ENCODE results near the gene MCTP1. TPM values are rescaled to one million over a fixed set of nuclear protein-coding genes. Genes with fewer than 3 reads are reported as not detected.

Gene MCTP1
- total RNA-seq, 4 donors from 2014 or later: 27.2 to 238 (median 54.5) TPM

- DNase-seq (ENCODE audit: low spot score): no peak
- no peak for ATAC-seq (ENCODE audit: low FRiP score)
- TF ChIP-seq CTCF (IDR thresholded peaks at IDR 0.05): no peak
Measured at GRCh38 chr5:95298651-95299050, 13.8 kb upstream of the MCTP1 start.

GRCh38 chr5:95296291-95296690 is 11.4 kb upstream of the MCTP1 start:
- no peak for TF ChIP-seq CTCF (IDR thresholded peaks at IDR 0.05)
- no peak for ATAC-seq (ENCODE audit: low FRiP score)
- no peak for DNase-seq (ENCODE audit: low spot score)

GRCh38 chr5:95285409-95285755 is 488 bp upstream of the MCTP1 start:
- TF ChIP-seq CTCF (IDR thresholded peaks at IDR 0.05): no peak
- no peak for DNase-seq (ENCODE audit: low spot score)
- ATAC-seq (ENCODE audit: low FRiP score): no peak

GRCh38 chr5:95283761-95284571 is 928 bp downstream of the MCTP1 start:
- ATAC-seq (ENCODE audit: low FRiP score) (peak; percentile 41), DNase-seq (ENCODE audit: low spot score) (no peak)
- TF ChIP-seq CTCF (IDR thresholded peaks at IDR 0.05): no peak

- TF ChIP-seq CTCF (IDR thresholded peaks at IDR 0.05): no peak
- no peak for ATAC-seq (ENCODE audit: low FRiP score)
- DNase-seq (ENCODE audit: low spot score): no peak
Measured at GRCh38 chr5:95283022-95283615, 1.8 kb downstream of the MCTP1 start.

- no peak for ATAC-seq (ENCODE audit: low FRiP score)
- no peak for TF ChIP-seq CTCF (IDR thresholded peaks at IDR 0.05)
- DNase-seq (ENCODE audit: low spot score): no peak
Measured at GRCh38 chr5:95281226-95281625, 3.7 kb downstream of the MCTP1 start.

Measured in omental fat pad (tissue), 4 donors.